G401.6 (cell line): ENCODE data around the gene BUB1B.

Experiments used
- FAIRE-seq: peaks from 2 replicates; lab custom pipeline; 2012; peaks lifted over from hg19 to GRCh38; lab: Jason Lieb, UNC

BUB1B gene

GRCh38 chr15:40254452-40254851, 93.6 kb downstream of the BUB1B start:
- no peak for FAIRE-seq

GRCh38 chr15:40255033-40255432, 94.2 kb downstream of the BUB1B start:
- FAIRE-seq = no peak

- FAIRE-seq = no peak
Observed at GRCh38 chr15:40256638-40257235, 95.9 kb downstream of the BUB1B start.

- FAIRE-seq = no peak
Observed at GRCh38 chr15:40257656-40258450, 97.0 kb downstream of the BUB1B start.

GRCh38 chr15:40258544-40258943, 97.7 kb downstream of the BUB1B start:
- FAIRE-seq = no peak

- no peak for FAIRE-seq
Observed at GRCh38 chr15:40259021-40259420, 98.2 kb downstream of the BUB1B start.

GRCh38 chr15:40263024-40263754, 102.3 kb downstream of the BUB1B start:
- FAIRE-seq = no peak

GRCh38 chr15:40264321-40265153, 103.7 kb downstream of the BUB1B start:
- no peak for FAIRE-seq

- no peak for FAIRE-seq
Observed at GRCh38 chr15:40265355-40265754, 104.5 kb downstream of the BUB1B start.

GRCh38 chr15:40265875-40266274, 105.0 kb downstream of the BUB1B start:
- FAIRE-seq = no peak

- FAIRE-seq = no peak
Observed at GRCh38 chr15:40266828-40267304, 106.0 kb downstream of the BUB1B start.

- no peak for FAIRE-seq
Observed at GRCh38 chr15:40267670-40268069, 106.8 kb downstream of the BUB1B start.

- FAIRE-seq = no peak
Observed at GRCh38 chr15:40269604-40270003, 108.7 kb downstream of the BUB1B start.

- no peak for FAIRE-seq
Observed at GRCh38 chr15:40270246-40270995, 109.6 kb downstream of the BUB1B start.
